Duodenal mucosa (tissue), 2 donors: ENCODE measurements around the gene ENPP6.

Source experiments
- H3K27ac ChIP-seq: one replicate; pipeline ENCODE4 v1.7.0; 2013; ENCODE audit warnings: low read depth, low read length
- H3K27me3 ChIP-seq, 2 donors: one replicate each; pipeline ENCODE4 v1.7.0; 2013; ENCODE audit warnings: low read length in 2 of 2, control low read depth in 1 of 2; ENCODE audit not compliant: insufficient read depth in 2 of 2, control insufficient read depth in 1 of 2
- H3K36me3 ChIP-seq, 2 donors: one replicate each; pipeline ENCODE4 v1.7.0; 2013; ENCODE audit warnings: low read length in 2 of 2, control low read depth in 1 of 2; ENCODE audit not compliant: insufficient read depth in 2 of 2, control insufficient read depth in 1 of 2
- H3K4me1 ChIP-seq, 2 donors: one replicate each; pipeline ENCODE4 v1.7.0; 2013; ENCODE audit warnings: low read length in 2 of 2, control low read depth in 1 of 2; ENCODE audit not compliant: insufficient read depth in 2 of 2, control insufficient read depth in 1 of 2
- H3K4me3 ChIP-seq, 2 donors: one replicate each; pipeline ENCODE4 v1.7.0; 2013; ENCODE audit warnings: low read length in 2 of 2, low read depth in 1 of 2
- H3K9ac ChIP-seq, 2 donors: one replicate each; pipeline ENCODE4 v1.7.0; 2013; ENCODE audit warnings: low read length in 2 of 2, low read depth in 1 of 2
- H3K9me3 ChIP-seq, 2 donors: one replicate each; pipeline ENCODE4 v1.7.0; 2013; ENCODE audit warnings: low read length in 2 of 2, control low read depth in 1 of 2; ENCODE audit not compliant: control insufficient read depth in 1 of 2

Gene ENPP6

GRCh38 chr4:184255871-184256642 is 38.4 kb upstream of the ENPP6 start:
- no peaks in the 10 kb centered on the region for H3K4me1 ChIP-seq

GRCh38 chr4:184255361-184255760 is 37.7 kb upstream of the ENPP6 start:
- Histone ChIP-seq H3K4me1 (no peaks in the 10 kb centered on the region), H3K27ac (no peak overlapping the region), H3K4me3 (no peak overlapping the region), H3K9ac (no peak overlapping the region), H3K9me3 (no peaks in the 10 kb centered on the region), H3K27me3 (no peaks in the 10 kb centered on the region), H3K36me3 (no peaks in the 10 kb centered on the region)

More at GRCh38 chr4:184255871-184256642, 38.4 kb upstream of the ENPP6 start:
- Histone ChIP-seq H3K9me3 (no peaks in the 10 kb centered on the region), H3K36me3 (no peaks in the 10 kb centered on the region), H3K27me3 (no peaks in the 10 kb centered on the region), H3K9ac (no peak overlapping the region), H3K4me3 (no peak overlapping the region), H3K27ac (no peak overlapping the region)

GRCh38 chr4:184253072-184253420 is 35.4 kb upstream of the ENPP6 start:
- Histone ChIP-seq H3K9ac (no peak overlapping the region), H3K9me3 (no peaks in the 10 kb centered on the region), H3K4me3 (no peak overlapping the region), H3K27me3 (no peaks in the 10 kb centered on the region), H3K36me3 (no peaks in the 10 kb centered on the region), H3K27ac (no peak overlapping the region), H3K4me1 (no peaks in the 10 kb centered on the region)

GRCh38 chr4:184252136-184253071 is 34.7 kb upstream of the ENPP6 start:
- Histone ChIP-seq H3K27me3 (no peaks in the 10 kb centered on the region), H3K9me3 (no peaks in the 10 kb centered on the region), H3K27ac (no peak overlapping the region), H3K4me1 (no peaks in the 10 kb centered on the region), H3K36me3 (no peaks in the 10 kb centered on the region), H3K9ac (no peak overlapping the region), H3K4me3 (no peak overlapping the region)

GRCh38 chr4:184251670-184251980 is 34.0 kb upstream of the ENPP6 start:
- Histone ChIP-seq H3K36me3 (no peaks in the 10 kb centered on the region), H3K4me3 (no peak overlapping the region), H3K9me3 (no peaks in the 10 kb centered on the region), H3K9ac (no peak overlapping the region), H3K4me1 (no peaks in the 10 kb centered on the region), H3K27ac (no peak overlapping the region), H3K27me3 (no peaks in the 10 kb centered on the region)

- no peaks in the 10 kb centered on the region for H3K4me1 ChIP-seq
- no peak overlapping the region for H3K27ac ChIP-seq
- no peak overlapping the region for H3K9ac ChIP-seq
- H3K36me3 ChIP-seq, result no peaks in the 10 kb centered on the region
- H3K9me3 ChIP-seq, result no peaks in the 10 kb centered on the region
- H3K27me3 ChIP-seq, result no peaks in the 10 kb centered on the region
- H3K4me3 ChIP-seq, result no peak overlapping the region
These were observed 33.4 kb upstream of the ENPP6 start for GRCh38 chr4:184250795-184251669.

- Histone ChIP-seq H3K27me3 (no peaks in the 10 kb centered on the region), H3K9me3 (no peaks in the 10 kb centered on the region), H3K4me3 (no peak overlapping the region), H3K4me1 (no peaks in the 10 kb centered on the region), H3K27ac (no peak overlapping the region), H3K36me3 (no peaks in the 10 kb centered on the region), H3K9ac (no peak overlapping the region)
These were observed 30.5 kb upstream of the ENPP6 start for GRCh38 chr4:184248216-184248615.

GRCh38 chr4:184247421-184247820 is 29.7 kb upstream of the ENPP6 start:
- no peak overlapping the region for H3K4me3 ChIP-seq
- H3K36me3 ChIP-seq, result no peaks in the 10 kb centered on the region
- no peaks in the 10 kb centered on the region for H3K4me1 ChIP-seq
- H3K9ac ChIP-seq, result no peak overlapping the region
- no peaks in the 10 kb centered on the region for H3K27me3 ChIP-seq
- H3K9me3 ChIP-seq, result no peaks in the 10 kb centered on the region
- H3K27ac ChIP-seq, result no peak overlapping the region

GRCh38 chr4:184246426-184246825 is 28.8 kb upstream of the ENPP6 start:
- Histone ChIP-seq H3K4me1 (no peaks in the 10 kb centered on the region), H3K36me3 (no peaks in the 10 kb centered on the region), H3K27ac (no peak overlapping the region), H3K4me3 (no peak overlapping the region), H3K27me3 (no peaks in the 10 kb centered on the region), H3K9me3 (no peaks in the 10 kb centered on the region), H3K9ac (no peak overlapping the region)
